Stimulated activated CD4-positive, alpha-beta T cell treated with anti-CD3 and anti-CD28 coated beads, Interleukin-12 subunit alpha, Interleukin-12 subunit beta, amount 100 ng/mL, for 24 hours (primary cell): Measurements from ENCODE around the gene GOSR2.
"Not testable (repeated sequence)": the region's sequence is repeated elsewhere in the genome, so short reads cannot be mapped to it uniquely, and the experiment has no call there.

Source experiments
- DNase-seq, 2 experiments: peaks; one replicate each; pipeline ENCODE4 v3.0.0-alpha.2; 2020; ENCODE audit warnings: low read depth in 2 of 2

The GOSR2 gene

GRCh38 chr17:46930051-46930450, 7.1 kb downstream of the GOSR2 start:
- no peak for DNase-seq

- DNase-seq = no peak
These were observed 8.6 kb downstream of the GOSR2 start for GRCh38 chr17:46931596-46931995.

GRCh38 chr17:46935658-46936266, 12.8 kb downstream of the GOSR2 start:
- DNase-seq = no peak

- DNase-seq = peak; percentile 41 to 63
These were observed 17.9 kb downstream of the GOSR2 start for GRCh38 chr17:46940692-46941404.

- DNase-seq = peak in 1 of 2 experiments; percentile 51
These were observed 19.7 kb downstream of the GOSR2 start for GRCh38 chr17:46942441-46943217.

GRCh38 chr17:46943218-46943500, 20.2 kb downstream of the GOSR2 start:
- DNase-seq = no peak

- DNase-seq = no peak
These were observed 20.8 kb downstream of the GOSR2 start for GRCh38 chr17:46943501-46944393.

GRCh38 chr17:46944931-46945330, 22.0 kb downstream of the GOSR2 start:
- no peak for DNase-seq

- no peak for DNase-seq
These were observed 24.3 kb downstream of the GOSR2 start for GRCh38 chr17:46947216-46947615.

- DNase-seq = no peak
These were observed 25.6 kb downstream of the GOSR2 start for GRCh38 chr17:46948544-46948943.

- DNase-seq = no peak
These were observed 26.6 kb downstream of the GOSR2 start for GRCh38 chr17:46949291-46950174.

- no peak for DNase-seq
These were observed 27.5 kb downstream of the GOSR2 start for GRCh38 chr17:46950342-46950996.

- DNase-seq = no peak
These were observed 28.1 kb downstream of the GOSR2 start for GRCh38 chr17:46950997-46951621.

- no peak for DNase-seq
These were observed 28.7 kb downstream of the GOSR2 start for GRCh38 chr17:46951706-46952105.

GRCh38 chr17:46952115-46952514, 29.2 kb downstream of the GOSR2 start:
- no peak for DNase-seq

- DNase-seq = not testable (repeated sequence)
These were observed 30.2 kb downstream of the GOSR2 start for GRCh38 chr17:46953191-46953590.

GRCh38 chr17:46958041-46958591, 35.2 kb downstream of the GOSR2 start:
- DNase-seq = no peak

- DNase-seq = no peak
These were observed 37.2 kb downstream of the GOSR2 start for GRCh38 chr17:46960152-46960551.

- no peak for DNase-seq
These were observed 39.4 kb downstream of the GOSR2 start for GRCh38 chr17:46962374-46962790.

- DNase-seq = no peak
These were observed 40.6 kb downstream of the GOSR2 start for GRCh38 chr17:46963571-46963970.
